ENCODE results near the gene DLD. TPM values are rescaled to one million over a fixed set of nuclear protein-coding genes. Genes with fewer than 3 reads are reported as not detected.
A peak's percentile ranks its signal among the peaks of the same experiment; 100 is the strongest.

The DLD gene
- total and polyA plus RNA-seq, 2 of the 8 experiments (the other 6 are each of a cell fraction or from before 2014, with no cell fraction given): 63.7 to 88.5 TPM

- no peak overlapping the region for H2BK20ac ChIP-seq (ENCODE audit: low read length)
- H3K23ac ChIP-seq (ENCODE audit: insufficient read length): no peak overlapping the region
- FAIRE-seq (no peak), DNase-seq (ENCODE audit: low read depth in 1 of 2, low spot score in 2 of 2) (no peak)
- peaks cover 2 to 19% (median 7%) of the 10 kb centered on the region in 4 experiments; a peak in 3 of 8 replicates for H3K36me3 ChIP-seq (ENCODE audit: control insufficient read depth in 2 of 4, insufficient read depth in 4 of 4, low read length in 3 of 4)
- H3K4me1 ChIP-seq (replicated peaks in 1 of 4; ENCODE audit: control insufficient read depth in 3 of 4, insufficient read depth in 4 of 4, low read length in 3 of 4): peaks cover 0 to 8% (median 6%) of the 10 kb centered on the region in 4 experiments; a peak in 4 of 7 replicates
- no peak overlapping the region for H4K5ac ChIP-seq (ENCODE audit: insufficient read length, low read depth, low read length)
- no peak for TF ChIP-seq MAFK (IDR thresholded peaks at IDR 0.05; ENCODE audit: low read depth, low read length)
- no peak for TF ChIP-seq RFX5 (IDR thresholded peaks at IDR 0.05; ENCODE audit: borderline replicate concordance, low read depth, low read length)
- TF ChIP-seq JUN (IDR thresholded peaks at IDR 0.05; ENCODE audit: low read depth, low read length): no peak
- no peak for TF ChIP-seq SIN3A (conservative IDR thresholded peaks at IDR 0.05 in 1 of 2, IDR thresholded peaks at IDR 0.05 in 1 of 2; ENCODE audit: low read depth in 1 of 2, low read length in 2 of 2)
- TF ChIP-seq NANOG (IDR thresholded peaks at IDR 0.05; ENCODE audit: insufficient read depth, low read depth, low read length, poor library complexity, severe bottlenecking): no peak
- no peak for TF ChIP-seq YY1 (IDR thresholded peaks at IDR 0.05; ENCODE audit: low read depth, low read length)
- TF ChIP-seq CHD2 (IDR thresholded peaks at IDR 0.05; ENCODE audit: low read length): no peak
- no peak overlapping the region for H2BK15ac ChIP-seq (ENCODE audit: low read length)
- no peak overlapping the region for H3K4me3 ChIP-seq (ENCODE audit: extremely low read depth in 1 of 4, insufficient read depth in 2 of 4, low read depth in 3 of 4, low read length in 4 of 4)
- no peak overlapping the region for H4K8ac ChIP-seq (ENCODE audit: extremely low read depth, insufficient read depth, low read length)
- ChIA-PET CTCF (ENCODE audit: partially characterized antibody) (interaction anchor here (0.7 to 1.5 kb wide), 2 partner anchors 16 to 66 kb away, joined by 3 to 5 read pairs; no protein-coding TSS in a partner anchor), POLR2A (ENCODE audit: partially characterized antibody) (interaction anchor here (0.9 to 1.2 kb wide), 2 partner anchors 19 to 179 kb away, joined by 5 to 6 read pairs; no protein-coding TSS in a partner anchor)
- H3K18ac ChIP-seq (ENCODE audit: extremely low read depth, low read length): no peak overlapping the region
- H2BK120ac ChIP-seq (replicated peaks; ENCODE audit: low read depth, low read length): no peak overlapping the region
- H3K14ac ChIP-seq (ENCODE audit: insufficient read length): no peak overlapping the region
- no peaks in the 10 kb centered on the region for H3K79me2 ChIP-seq (ENCODE audit: control insufficient read depth in 1 of 2, insufficient read depth in 2 of 2, low read length in 2 of 2)
- H2AFZ ChIP-seq (ENCODE audit: low read length): no peak overlapping the region
- 97% methylated on average over 4 of the region's 4 CpGs; no CpG with 5 or more reads in 1 of the 2 experiments for WGBS, 2 experiments (ENCODE audit: extremely low coverage in 1 of 2, insufficient coverage in 1 of 2, insufficient read length in 1 of 2, insufficient replicate concordance in 2 of 2, low coverage in 1 of 2, low lambda C conversion rate in 2 of 2, missing lambda C conversion rate in 1 of 2)
- no peak overlapping the region for H3K27ac ChIP-seq (ENCODE audit: low read depth, low read length)
- H4K91ac ChIP-seq (replicated peaks; ENCODE audit: insufficient read length, low read length): no peak overlapping the region
- no peak overlapping the region for H3K4me2 ChIP-seq (ENCODE audit: insufficient read depth in 1 of 2, low read depth in 2 of 2, low read length in 2 of 2)
- no peaks in the 10 kb centered on the region for H4K20me1 ChIP-seq (replicated peaks in 1 of 2; ENCODE audit: control insufficient read depth in 1 of 2, insufficient read depth in 2 of 2, low read length in 2 of 2)
- H2AK5ac ChIP-seq (ENCODE audit: low read depth, low read length): peak overlapping the region; percentile 47; the same call in 1 of the 2 replicates
- H3K79me1 ChIP-seq (ENCODE audit: low read depth, low read length): no peaks in the 10 kb centered on the region
- no peaks in the 10 kb centered on the region for H3K23me2 ChIP-seq (ENCODE audit: low read depth, low read length)
- no peaks in the 10 kb centered on the region for H3K27me3 ChIP-seq (replicated peaks in 1 of 4; ENCODE audit: control insufficient read depth in 3 of 4, extremely low read depth in 1 of 4, insufficient read depth in 3 of 4, low read length in 3 of 4)
- no peak overlapping the region for H3K9ac ChIP-seq (replicated peaks in 1 of 4; ENCODE audit: extremely low read depth in 1 of 4, low read depth in 3 of 4, low read length in 3 of 4)
- H3K4ac ChIP-seq (replicated peaks; ENCODE audit: insufficient read length, low read depth, low read length): no peak overlapping the region
- no peak overlapping the region for H2BK12ac ChIP-seq (ENCODE audit: low read depth, low read length)
- H3K9me3 ChIP-seq (ENCODE audit: insufficient read depth in 2 of 2, low read depth in 1 of 2, low read length in 1 of 2): no peaks in the 10 kb centered on the region
- H2BK5ac ChIP-seq (ENCODE audit: low read depth, low read length): no peak overlapping the region
- H3K56ac ChIP-seq (replicated peaks; ENCODE audit: insufficient read length, low read depth, low read length): no peak overlapping the region
Observed at GRCh38 chr7:107967420-107967819, 76.4 kb downstream of the DLD start.

Data from H1 (cell line).